GM18867 (cell line): ENCODE results near the gene RGS11.

Experiments used
- ATAC-seq: cut with Tn5 transposase; IDR thresholded peaks from one replicate; pipeline ENCODE4 v1.9.1; 2021; ENCODE audit warnings: mild to moderate bottlenecking, moderate library complexity; ENCODE audit not compliant: unreplicated experiment

Gene RGS11

DNA sequence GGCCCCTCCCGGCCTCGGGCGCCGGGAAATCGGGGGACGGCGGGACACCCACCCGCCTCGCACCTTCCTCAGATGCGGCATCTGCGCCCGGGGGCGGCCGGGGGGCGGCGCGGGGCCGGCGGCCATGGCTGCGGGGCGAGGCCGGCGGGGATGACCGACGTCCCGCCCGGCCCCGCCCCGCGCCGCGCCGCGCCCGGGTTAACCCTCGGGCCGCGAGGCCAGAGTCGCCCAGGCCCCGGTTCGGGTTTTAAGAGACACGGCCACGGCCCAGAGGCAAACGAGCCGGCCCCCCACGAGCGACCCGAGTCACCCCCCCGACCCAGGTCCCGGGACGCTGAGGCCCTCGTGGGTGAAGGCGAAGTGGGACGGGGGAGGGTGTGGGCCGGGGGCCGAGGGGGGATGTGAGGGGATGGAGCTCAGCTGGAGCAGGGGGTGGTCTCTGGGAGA is at the start of gene RGS11:
RGS11 (minus strand) TSS at position 159 of the 447 bp plus-strand sequence; CDS start at position 126, 33 bp downstream.
- no peak for ATAC-seq

DNA sequence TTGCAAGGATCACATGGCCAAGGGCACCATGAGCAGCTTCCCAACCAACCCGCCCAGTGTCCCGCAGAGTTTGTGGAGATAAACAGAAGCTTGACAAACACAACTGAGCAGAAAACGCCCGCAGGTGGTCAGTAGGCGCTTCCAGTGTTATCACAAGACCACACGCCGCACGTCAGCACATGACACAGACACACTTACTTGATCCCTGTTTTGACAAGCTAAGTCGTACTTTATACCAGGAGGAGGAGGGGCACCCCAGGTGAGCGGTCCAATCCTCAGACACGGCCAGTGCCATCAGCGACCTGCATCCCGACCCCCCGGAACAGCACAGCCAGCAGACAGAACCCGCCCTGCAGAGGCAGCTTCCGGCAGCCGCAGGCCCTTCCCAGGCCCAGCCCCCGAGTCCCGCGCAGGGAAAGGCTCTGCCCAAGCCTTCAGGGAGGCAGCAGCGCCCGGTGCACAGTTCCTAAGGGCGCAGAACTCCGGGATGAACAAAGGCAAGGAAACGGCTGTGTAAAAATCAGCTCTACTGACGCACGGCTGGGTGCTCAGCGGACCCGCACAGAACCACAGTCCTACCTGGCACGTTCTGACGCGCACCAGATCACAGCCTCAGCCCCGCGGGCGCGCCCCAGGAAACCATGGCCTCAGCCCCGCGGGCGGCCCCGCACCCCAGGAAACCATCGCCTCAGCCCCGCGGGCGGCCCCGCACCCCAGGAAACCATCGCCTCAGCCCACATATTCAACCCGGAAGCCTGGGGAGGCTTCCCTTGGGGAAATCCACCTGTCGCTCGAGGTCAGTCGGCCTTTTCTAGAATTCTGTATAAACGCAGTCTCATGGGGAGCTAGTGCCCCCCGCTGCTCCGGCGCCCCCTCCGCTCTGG is 48.9 kb upstream of the RGS11 start:
- no peak for ATAC-seq

GRCh38 chr16:324201-324450 is 48.4 kb upstream of the RGS11 start:
- ATAC-seq, result no peak

GRCh38 chr16:322476-323143 is 46.9 kb upstream of the RGS11 start:
- ATAC-seq, result no peak

- no peak for ATAC-seq
Observed at GRCh38 chr16:321532-321931, 45.8 kb upstream of the RGS11 start.

GRCh38 chr16:320206-320605 is 44.5 kb upstream of the RGS11 start:
- no peak for ATAC-seq

DNA sequence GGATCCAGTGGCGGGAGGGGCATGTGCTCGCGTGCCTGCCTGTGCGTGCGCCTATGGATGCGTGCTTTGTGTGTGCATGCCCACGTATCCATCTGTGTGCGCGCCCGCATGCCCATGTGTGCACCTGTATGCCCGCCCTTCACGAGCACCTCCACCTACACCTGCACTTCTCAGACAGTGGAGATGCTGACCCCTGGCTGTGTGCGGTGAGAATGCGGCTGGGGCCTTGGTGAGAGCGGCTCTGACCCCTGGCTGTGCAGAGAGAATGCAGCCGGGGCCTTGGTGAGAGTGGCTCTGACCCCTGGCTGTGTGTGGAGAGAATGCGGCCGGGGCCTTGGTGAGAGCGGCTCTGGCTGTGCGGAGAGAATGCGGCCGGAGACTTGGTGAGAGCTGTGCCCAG is 42.9 kb upstream of the RGS11 start:
- no peak for ATAC-seq

- ATAC-seq, result no peak
Observed at GRCh38 chr16:317583-317982, 41.8 kb upstream of the RGS11 start.

DNA sequence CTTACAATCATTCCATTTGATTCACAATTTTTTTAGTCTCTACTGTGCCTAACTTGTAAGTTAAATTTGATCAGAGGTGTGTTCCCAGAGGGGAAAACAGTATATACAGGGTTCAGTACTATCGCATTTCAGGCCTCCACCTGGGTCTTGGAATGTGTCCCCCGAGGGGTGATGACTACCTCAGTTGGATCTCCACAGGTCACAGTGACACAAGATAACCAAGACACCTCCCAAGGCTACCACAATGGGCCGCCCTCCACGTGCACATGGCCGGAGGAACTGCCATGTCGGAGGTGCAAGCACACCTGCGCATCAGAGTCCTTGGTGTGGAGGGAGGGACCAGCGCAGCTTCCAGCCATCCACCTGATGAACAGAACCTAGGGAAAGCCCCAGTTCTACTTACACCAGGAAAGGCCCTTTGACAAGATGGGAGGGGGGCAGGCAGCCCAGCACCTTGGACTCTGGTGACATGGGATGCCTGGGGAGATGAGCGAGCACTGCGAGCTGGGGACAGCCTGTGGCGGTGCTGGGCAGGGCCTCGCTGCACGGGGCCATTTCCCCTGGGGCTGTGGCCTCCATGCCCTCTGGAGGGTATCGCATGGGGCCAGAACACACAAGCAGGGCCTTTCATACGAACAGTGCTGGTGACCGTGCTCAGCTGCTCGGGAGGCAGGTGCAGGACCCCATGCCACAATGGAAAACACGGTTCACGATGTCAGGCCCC is 41.2 kb upstream of the RGS11 start:
- no peak for ATAC-seq

GRCh38 chr16:314795-315299 is 39.1 kb upstream of the RGS11 start:
- no peak for ATAC-seq

DNA sequence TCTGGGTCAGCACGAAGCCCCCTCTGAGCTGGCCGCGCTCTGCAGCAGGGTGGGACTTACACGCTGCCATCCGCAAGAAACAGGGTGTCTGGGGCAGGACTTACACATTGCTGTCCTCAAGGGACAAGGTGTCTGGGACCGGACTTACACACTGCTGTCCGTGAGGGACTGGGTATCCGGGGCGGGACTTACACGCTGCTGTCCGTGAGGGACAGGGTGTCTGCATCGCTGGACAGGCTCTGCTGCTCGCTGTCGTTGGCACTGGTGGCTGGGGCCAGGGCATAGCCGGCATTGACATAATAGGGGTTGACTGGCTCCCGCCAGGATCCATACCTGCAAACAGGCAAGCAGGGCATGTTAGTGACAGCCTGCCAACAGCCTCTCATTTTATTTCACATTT is 38.6 kb upstream of the RGS11 start:
- no peak for ATAC-seq

GRCh38 chr16:311725-312124 is 36.0 kb upstream of the RGS11 start:
- ATAC-seq, result no peak

DNA sequence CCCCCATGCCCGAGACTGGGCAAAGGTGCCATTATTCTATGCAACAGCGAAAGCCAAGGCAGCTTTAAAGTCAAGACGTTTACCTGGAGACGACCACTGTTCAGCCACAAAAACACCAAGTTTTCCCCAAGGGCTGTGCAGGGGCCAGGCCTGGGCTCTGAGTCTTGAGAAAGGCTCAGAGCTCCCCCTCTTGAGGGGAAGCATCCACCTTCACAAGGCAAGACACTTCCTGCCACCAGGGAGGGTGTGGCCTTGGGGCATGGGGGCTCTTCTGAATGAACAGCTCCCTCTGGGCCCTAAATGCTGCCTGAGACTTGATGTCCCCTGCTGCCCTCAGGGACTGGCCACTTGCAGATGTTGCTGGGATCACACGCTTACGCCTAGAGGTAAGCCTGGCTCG is 33.7 kb upstream of the RGS11 start:
- no peak for ATAC-seq

- ATAC-seq, result no peak
Observed at GRCh38 chr16:307691-308312, 32.1 kb upstream of the RGS11 start.

GRCh38 chr16:306911-307370 is 31.2 kb upstream of the RGS11 start:
- no peak for ATAC-seq

- no peak for ATAC-seq
Observed at GRCh38 chr16:305916-306626, 30.3 kb upstream of the RGS11 start.

- no peak for ATAC-seq
Observed at GRCh38 chr16:303760-304505, 28.2 kb upstream of the RGS11 start.

- ATAC-seq, result no peak
Observed at GRCh38 chr16:301950-302349, 26.2 kb upstream of the RGS11 start.

- no peak for ATAC-seq
Observed at GRCh38 chr16:301235-301634, 25.5 kb upstream of the RGS11 start.

GRCh38 chr16:297832-298231 is 22.1 kb upstream of the RGS11 start:
- ATAC-seq, result no peak
